GM04504 (cell line): Measurements from ENCODE around the gene FMN2.
"Not testable (repeated sequence)": the region's sequence is repeated elsewhere in the genome, so short reads cannot be mapped to it uniquely, and the experiment has no call there.

ENCODE experiments used
- DNase-seq: peaks from one replicate; pipeline ENCODE4 v3.0.0-alpha.2; 2012; ENCODE audit warnings: low read depth

The FMN2 gene

DNA sequence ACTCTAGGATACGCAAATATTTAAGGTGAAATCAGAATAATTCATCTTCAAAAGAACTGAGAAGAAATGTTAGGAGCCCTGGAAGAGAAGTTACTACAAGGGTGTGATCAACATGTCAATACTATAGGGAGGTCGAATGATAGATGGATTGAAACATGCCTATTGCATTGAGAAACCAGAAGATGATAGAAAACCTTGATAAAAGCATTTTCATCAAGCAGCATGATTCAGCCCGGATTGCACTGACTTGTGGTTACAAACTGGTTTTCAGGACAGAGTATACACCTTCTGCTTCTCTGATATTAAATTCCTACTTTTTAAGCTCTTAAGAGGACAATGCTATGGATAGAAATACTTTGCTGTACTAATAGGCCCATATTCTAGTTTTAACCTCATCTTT lies 164.2 kb downstream of the FMN2 start:
- no peak for DNase-seq

- no peak for DNase-seq
Measured at GRCh38 chr1:240256836-240257503, 165.3 kb downstream of the FMN2 start.

DNA sequence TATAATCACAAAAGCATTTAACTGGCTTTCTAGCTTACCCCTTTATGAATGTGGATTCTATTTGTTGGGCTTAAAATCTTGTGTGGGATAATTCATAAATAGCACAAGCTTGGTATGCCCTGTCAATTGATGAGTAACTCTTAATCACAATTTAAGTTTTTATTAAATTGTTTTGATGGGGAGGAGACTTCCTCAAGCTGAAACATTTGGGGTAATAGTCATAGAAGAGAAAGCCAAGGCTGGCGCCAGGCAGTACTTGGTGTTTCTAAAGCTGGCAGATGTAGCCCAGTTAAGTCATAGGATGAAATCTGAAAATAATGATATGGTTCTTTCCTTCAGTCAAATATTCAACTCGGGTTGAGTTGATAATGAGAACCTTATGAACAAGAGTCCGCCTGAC lies 167.2 kb downstream of the FMN2 start:
- peak; percentile 93 for DNase-seq

GRCh38 chr1:240264494-240264893 lies 172.8 kb downstream of the FMN2 start:
- not testable (repeated sequence) for DNase-seq

DNA sequence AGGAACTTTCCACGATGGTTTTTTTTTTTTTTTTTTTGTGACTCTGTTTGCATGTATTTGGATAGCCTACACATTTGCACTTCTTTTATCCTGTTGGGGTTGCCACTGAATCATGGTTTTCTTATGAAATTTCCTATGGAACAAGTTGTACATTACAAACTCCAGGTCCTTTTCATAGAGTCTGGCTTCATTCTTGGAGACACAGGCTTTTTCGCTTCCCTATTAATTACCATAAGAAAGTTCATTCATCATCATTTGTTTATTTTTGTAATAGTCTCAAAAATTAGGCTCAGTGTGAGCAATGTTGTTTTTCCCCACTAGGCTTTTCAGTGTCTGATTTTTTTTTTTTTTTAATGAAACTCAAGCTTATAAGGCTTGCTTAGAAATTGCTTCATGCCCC lies 179.4 kb downstream of the FMN2 start:
- DNase-seq: no peak

GRCh38 chr1:240274569-240274968 lies 182.9 kb downstream of the FMN2 start:
- no peak for DNase-seq

GRCh38 chr1:240275219-240275618 lies 183.5 kb downstream of the FMN2 start:
- not testable (repeated sequence) for DNase-seq

- DNase-seq: no peak
Measured at GRCh38 chr1:240278082-240278481, 186.4 kb downstream of the FMN2 start.

DNA sequence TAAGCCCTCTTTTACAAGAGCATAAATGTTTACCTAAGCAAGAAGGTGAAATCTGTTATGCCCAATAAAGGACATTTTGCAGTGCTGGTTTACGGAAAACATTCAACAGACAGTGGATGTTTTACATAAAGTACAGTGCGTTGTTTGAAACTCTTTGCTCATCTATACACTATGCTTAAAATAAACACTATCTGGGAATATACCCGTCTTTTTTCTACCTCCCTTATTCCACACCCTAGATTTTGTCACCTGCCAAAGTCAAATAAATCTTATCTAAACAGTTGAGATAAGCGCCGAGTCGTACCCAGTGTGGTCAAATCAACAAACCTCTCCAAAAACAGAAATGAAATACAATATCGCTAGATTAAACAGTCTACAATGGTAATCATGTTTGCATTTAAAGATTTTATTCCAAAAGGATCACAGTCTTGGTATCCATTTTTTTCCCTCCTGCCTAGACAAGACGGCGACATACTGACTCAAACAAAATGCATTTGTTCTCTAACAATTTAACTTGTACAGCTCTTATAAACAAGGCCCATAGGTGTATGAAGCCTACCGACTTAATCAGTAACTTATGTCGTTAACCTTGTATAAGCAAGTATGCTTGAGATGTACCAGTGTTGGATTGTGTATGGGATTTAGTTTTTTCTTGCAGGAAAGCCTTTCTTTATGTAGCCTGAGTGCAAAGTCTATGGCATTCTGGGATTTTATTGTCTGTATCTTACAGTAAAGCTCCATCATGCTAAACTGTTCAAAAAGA lies 189.1 kb downstream of the FMN2 start:
- DNase-seq: no peak

- DNase-seq: no peak
Measured at GRCh38 chr1:240282061-240282830, 190.6 kb downstream of the FMN2 start.

GRCh38 chr1:240284656-240285414 lies 193.2 kb downstream of the FMN2 start:
- DNase-seq: no peak

- peak; percentile 86 for DNase-seq
Measured at GRCh38 chr1:240285540-240285939, 193.9 kb downstream of the FMN2 start.

DNA sequence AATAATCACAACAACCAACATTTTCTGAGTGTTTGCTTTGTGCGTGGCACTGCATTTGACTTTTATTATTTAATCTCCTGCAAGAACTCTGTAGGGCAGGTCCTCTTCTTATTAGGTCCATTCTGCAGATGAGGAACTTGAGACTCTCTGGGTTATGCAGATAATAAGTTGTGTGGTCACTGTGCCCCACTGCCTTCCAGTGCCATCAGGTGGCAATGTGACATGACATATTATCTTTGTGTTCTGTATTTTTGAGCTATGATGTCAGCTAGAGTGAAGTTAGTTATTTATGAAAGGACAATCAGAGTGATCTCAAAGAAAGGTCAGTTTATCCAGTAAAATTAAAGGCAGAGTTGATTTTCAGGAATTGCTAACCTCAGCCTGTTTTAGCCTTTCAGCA lies 196.0 kb downstream of the FMN2 start:
- DNase-seq: no peak

DNA sequence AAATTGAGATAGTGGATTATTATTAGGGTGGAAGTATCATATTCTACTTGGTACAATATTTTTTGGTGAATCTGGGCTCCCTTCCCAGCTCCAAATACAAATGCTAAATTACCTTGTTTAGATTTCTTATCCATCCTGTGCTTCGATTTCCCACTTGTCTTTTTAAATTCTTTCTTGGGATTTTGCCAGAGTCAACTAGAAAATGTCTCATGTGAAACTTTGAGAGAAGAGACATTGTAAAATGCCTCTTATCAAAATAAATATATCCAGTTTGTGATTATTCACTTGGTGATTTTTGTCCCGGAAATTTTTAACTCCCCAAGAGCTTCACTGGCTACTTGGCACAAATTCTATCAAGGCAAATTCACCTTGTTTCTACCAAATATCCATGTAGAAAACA lies 202.0 kb downstream of the FMN2 start:
- no peak for DNase-seq

- DNase-seq: no peak
Measured at GRCh38 chr1:240294566-240294965, 202.9 kb downstream of the FMN2 start.

- no peak for DNase-seq
Measured at GRCh38 chr1:240295811-240296210, 204.1 kb downstream of the FMN2 start.

GRCh38 chr1:240304466-240304865 lies 212.8 kb downstream of the FMN2 start:
- DNase-seq: no peak

- DNase-seq: no peak
Measured at GRCh38 chr1:240306673-240307072, 215.0 kb downstream of the FMN2 start.

DNA sequence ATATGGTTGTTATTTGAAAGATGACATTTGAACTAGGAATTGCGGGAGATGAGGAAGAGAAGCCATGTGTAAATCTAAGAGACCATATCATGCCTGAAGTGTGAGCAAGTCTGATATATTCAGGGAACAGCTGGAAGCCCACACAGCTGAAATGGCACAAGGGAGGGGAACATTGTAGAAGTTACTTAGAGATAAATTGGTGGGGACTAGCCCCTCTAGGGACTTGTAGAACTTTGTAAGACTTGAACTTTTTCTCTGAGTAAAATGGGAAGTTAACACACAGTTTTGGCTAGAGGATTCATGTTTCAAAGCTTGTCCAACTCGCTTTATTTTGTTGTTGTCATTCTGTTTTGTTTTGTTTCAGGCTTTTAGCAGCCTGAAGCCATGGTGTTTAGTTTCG lies 216.4 kb downstream of the FMN2 start:
- no peak for DNase-seq

DNA sequence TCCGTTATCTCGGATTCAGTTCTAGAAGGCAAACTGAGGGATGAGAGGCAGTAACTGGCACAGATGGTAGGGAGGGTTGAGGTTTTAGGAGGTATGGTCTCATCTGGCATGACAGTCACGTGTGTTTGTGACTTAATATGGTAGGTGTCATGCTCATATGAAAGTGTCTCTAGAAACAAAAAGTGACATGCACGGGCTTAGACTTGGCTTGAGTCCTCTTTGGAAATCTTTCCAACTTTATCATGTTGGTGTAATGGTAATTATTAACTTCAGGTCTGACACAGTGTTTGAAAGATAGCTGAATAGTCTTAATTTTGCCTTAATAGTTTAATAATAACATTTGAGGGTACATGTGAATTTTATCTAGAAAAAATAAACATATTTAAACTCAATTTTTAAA lies 218.1 kb downstream of the FMN2 start:
- no peak for DNase-seq

- peak; percentile 73 for DNase-seq
Measured at GRCh38 chr1:240310226-240310925, 218.7 kb downstream of the FMN2 start.

- DNase-seq: peak; percentile 54
Measured at GRCh38 chr1:240312872-240313271, 221.2 kb downstream of the FMN2 start.
